ENCODE measurements around the gene EHHADH. TPM values are rescaled to one million over a fixed set of nuclear protein-coding genes. Genes with fewer than 3 reads are reported as not detected.

Gene EHHADH
- total and polyA plus RNA-seq, 2 donors (not counting 3 experiments of a cell fraction or from before 2014, with no cell fraction given) = 1.3 to 5.8 TPM

GRCh38 chr3:185188816-185189215 lies 65.0 kb downstream of the EHHADH start:
- Histone ChIP-seq H3K9me1 (replicated peaks; ENCODE audit: control insufficient read depth, extremely low read depth, insufficient read depth, low read length) (no peaks in the 10 kb centered on the region), H3K27me3 (ENCODE audit: control insufficient read depth in 2 of 2, insufficient read depth in 2 of 2, low read length in 2 of 2) (no peaks in the 10 kb centered on the region), H3K4me1 (ENCODE audit: control insufficient read depth, extremely low read depth, insufficient read depth, low read length) (no peaks in the 10 kb centered on the region), H3K79me2 (ENCODE audit: control insufficient read depth, insufficient read depth, low read length) (no peaks in the 10 kb centered on the region), H3K4me2 (ENCODE audit: insufficient read depth, low read length) (no peak overlapping the region), H3K27ac (ENCODE audit: insufficient read depth, low read depth, low read length) (no peak overlapping the region), H3K9me3 (replicated peaks; ENCODE audit: control insufficient read depth, insufficient read depth, low read length) (no peaks in the 10 kb centered on the region), H3K36me3 (ENCODE audit: control insufficient read depth in 2 of 2, extremely low read depth in 1 of 2, insufficient read depth in 2 of 2, low read length in 2 of 2) (no peaks in the 10 kb centered on the region), H3K4me3 (replicated peaks in 1 of 3; ENCODE audit: insufficient read depth in 1 of 3, low read depth in 1 of 3, low read length in 3 of 3) (no peak overlapping the region), H2AFZ (ENCODE audit: low read depth, low read length) (no peak overlapping the region), H3K9ac (replicated peaks; ENCODE audit: extremely low read depth, insufficient read depth, low read length) (no peak overlapping the region), H4K20me1 (replicated peaks; ENCODE audit: control insufficient read depth, extremely low read depth, insufficient read depth, low read length) (no peaks in the 10 kb centered on the region)
- CTCF ChIA-PET = interaction anchor here (0.7 kb wide), 1 partner anchor 16 kb away, joined by 3 read pairs; no protein-coding TSS in a partner anchor
- POLR2A ChIA-PET = no interaction called here
- TF ChIP-seq GATA2 (IDR thresholded peaks at IDR 0.05; ENCODE audit: insufficient read depth, insufficient read length, low read depth, low read length) = no peak
- TF ChIP-seq POLR2A (IDR thresholded peaks at IDR 0.05; ENCODE audit: low read depth, low read length) = no peak
- TF ChIP-seq CTCF (IDR thresholded peaks at IDR 0.05; ENCODE audit: extremely low read depth in 1 of 2, insufficient read depth in 1 of 2, low read depth in 1 of 2, low read length in 2 of 2) = no peak
- TF ChIP-seq JUN (IDR thresholded peaks at IDR 0.05; ENCODE audit: borderline replicate concordance, insufficient read depth, insufficient read length, low read depth) = no peak
- TF ChIP-seq EZH2 (IDR thresholded peaks at IDR 0.05; ENCODE audit: borderline replicate concordance, low read depth, low read length, severe bottlenecking) = no peak
- TF ChIP-seq POLR2AphosphoS5 (IDR thresholded peaks at IDR 0.05; ENCODE audit: insufficient read depth, low read depth, low read length) = no peak
- TF ChIP-seq FOS (IDR thresholded peaks at IDR 0.05; ENCODE audit: borderline replicate concordance, insufficient read depth, low read length) = no peak
- TF ChIP-seq MYC (IDR thresholded peaks at IDR 0.05; ENCODE audit: low read depth, low read length) = no peak
- no peak for TF ChIP-seq MAX (IDR thresholded peaks at IDR 0.05; ENCODE audit: insufficient read depth, insufficient read length)
- intact Hi-C loops (cut with micrococcal nuclease) = no loop called here
- DNase-seq (ENCODE audit: low read depth, low spot score) = no peak
- dilution Hi-C loops (cut with MboI; ENCODE audit: extremely low pct_ligation_motif_present, low sequenced_read_pairs) = loop anchor here (25.0 kb wide), 1 partner anchor 327 kb away; no protein-coding TSS in a partner anchor
- no TSS peak for BruUV-seq (replicated peaks)
- no peak for FAIRE-seq

All from endothelial cell of umbilical vein (primary cell).